ENCODE measurements around the gene MICOS13.

MICOS13 gene

DNA sequence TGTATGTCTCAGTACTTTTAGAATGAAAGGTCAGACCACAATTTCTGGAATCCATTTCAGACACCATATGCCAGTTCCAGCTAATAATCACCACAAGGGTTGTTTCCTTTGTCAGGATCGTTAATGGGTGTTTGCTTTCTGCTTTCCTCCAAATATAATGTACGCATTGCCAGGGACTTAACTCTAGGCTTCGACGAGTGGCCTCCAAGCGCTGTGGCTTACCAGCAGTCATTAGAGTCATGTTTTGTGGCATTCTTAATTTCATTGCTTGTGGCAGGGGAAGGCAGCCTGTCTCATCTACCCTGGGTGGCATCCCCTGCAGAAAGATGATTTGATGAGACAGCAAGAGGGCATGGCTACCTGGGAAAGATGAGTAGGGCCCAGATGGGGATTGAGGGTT, 34.9 kb downstream of the MICOS13 start:
- H3K36me3 ChIP-seq (ENCODE audit: control insufficient read depth, insufficient read depth, low read length) = peaks cover 30% of the 10 kb centered on the region
- no peaks in the 10 kb centered on the region for H3K9me3 ChIP-seq (ENCODE audit: control insufficient read depth, insufficient read depth, low read length)
- H3K4me3 ChIP-seq (ENCODE audit: low read depth, low read length) = no peak overlapping the region
- H3K4me1 ChIP-seq (ENCODE audit: control insufficient read depth, insufficient read depth, low read length) = no peaks in the 10 kb centered on the region
- H3K9ac ChIP-seq (ENCODE audit: low read depth, low read length) = no peak overlapping the region
- H3K27me3 ChIP-seq (ENCODE audit: control insufficient read depth, insufficient read depth, low read length) = no peaks in the 10 kb centered on the region

- Histone ChIP-seq H3K4me3 (ENCODE audit: low read depth, low read length) (no peak overlapping the region), H3K9ac (ENCODE audit: low read depth, low read length) (no peak overlapping the region), H3K36me3 (ENCODE audit: control insufficient read depth, insufficient read depth, low read length) (peaks cover 21% of the 10 kb centered on the region), H3K27me3 (ENCODE audit: control insufficient read depth, insufficient read depth, low read length) (no peaks in the 10 kb centered on the region), H3K9me3 (ENCODE audit: control insufficient read depth, insufficient read depth, low read length) (no peaks in the 10 kb centered on the region), H3K4me1 (ENCODE audit: control insufficient read depth, insufficient read depth, low read length) (no peaks in the 10 kb centered on the region)
Observed at GRCh38 chr19:5644037-5644436, 36.3 kb downstream of the MICOS13 start.

DNA sequence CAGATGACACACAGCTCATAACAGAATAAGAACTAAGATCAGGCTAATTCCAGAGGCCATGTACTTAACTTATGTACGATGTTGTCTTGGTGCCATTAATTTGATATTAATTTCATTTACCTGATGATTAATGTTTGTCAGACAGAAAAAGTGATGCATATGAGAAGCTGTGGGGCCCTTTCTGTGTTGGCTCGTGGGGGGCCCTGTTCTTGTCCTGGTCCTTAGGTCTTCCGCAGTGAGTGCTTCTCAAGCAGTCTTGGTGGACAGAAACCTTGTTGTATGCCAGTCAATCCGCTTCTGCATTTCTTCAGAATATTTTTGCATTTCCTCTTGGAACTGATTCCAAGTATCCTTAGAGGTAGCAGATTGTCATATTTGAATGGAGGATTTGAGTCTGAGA, 37.3 kb downstream of the MICOS13 start:
- Histone ChIP-seq H3K4me1 (ENCODE audit: control insufficient read depth, insufficient read depth, low read length) (no peaks in the 10 kb centered on the region), H3K4me3 (ENCODE audit: low read depth, low read length) (no peak overlapping the region), H3K36me3 (ENCODE audit: control insufficient read depth, insufficient read depth, low read length) (peaks cover 21% of the 10 kb centered on the region), H3K27me3 (ENCODE audit: control insufficient read depth, insufficient read depth, low read length) (no peaks in the 10 kb centered on the region), H3K9ac (ENCODE audit: low read depth, low read length) (no peak overlapping the region), H3K9me3 (ENCODE audit: control insufficient read depth, insufficient read depth, low read length) (no peaks in the 10 kb centered on the region)

- H3K36me3 ChIP-seq (ENCODE audit: control insufficient read depth, insufficient read depth, low read length) = peaks cover 19% of the 10 kb centered on the region
- H3K9ac ChIP-seq (ENCODE audit: low read depth, low read length) = no peak overlapping the region
- no peaks in the 10 kb centered on the region for H3K9me3 ChIP-seq (ENCODE audit: control insufficient read depth, insufficient read depth, low read length)
- H3K4me1 ChIP-seq (ENCODE audit: control insufficient read depth, insufficient read depth, low read length) = no peaks in the 10 kb centered on the region
- no peak overlapping the region for H3K4me3 ChIP-seq (ENCODE audit: low read depth, low read length)
- H3K27me3 ChIP-seq (ENCODE audit: control insufficient read depth, insufficient read depth, low read length) = no peaks in the 10 kb centered on the region
Observed at GRCh38 chr19:5642204-5642603, 38.1 kb downstream of the MICOS13 start.

GRCh38 chr19:5641171-5641570, 39.1 kb downstream of the MICOS13 start:
- H3K4me1 ChIP-seq (ENCODE audit: control insufficient read depth, insufficient read depth, low read length) = no peaks in the 10 kb centered on the region
- H3K9me3 ChIP-seq (ENCODE audit: control insufficient read depth, insufficient read depth, low read length) = no peaks in the 10 kb centered on the region
- H3K36me3 ChIP-seq (ENCODE audit: control insufficient read depth, insufficient read depth, low read length) = peaks cover 11% of the 10 kb centered on the region
- H3K27me3 ChIP-seq (ENCODE audit: control insufficient read depth, insufficient read depth, low read length) = no peaks in the 10 kb centered on the region
- H3K9ac ChIP-seq (ENCODE audit: low read depth, low read length) = no peak overlapping the region
- no peak overlapping the region for H3K4me3 ChIP-seq (ENCODE audit: low read depth, low read length)

DNA sequence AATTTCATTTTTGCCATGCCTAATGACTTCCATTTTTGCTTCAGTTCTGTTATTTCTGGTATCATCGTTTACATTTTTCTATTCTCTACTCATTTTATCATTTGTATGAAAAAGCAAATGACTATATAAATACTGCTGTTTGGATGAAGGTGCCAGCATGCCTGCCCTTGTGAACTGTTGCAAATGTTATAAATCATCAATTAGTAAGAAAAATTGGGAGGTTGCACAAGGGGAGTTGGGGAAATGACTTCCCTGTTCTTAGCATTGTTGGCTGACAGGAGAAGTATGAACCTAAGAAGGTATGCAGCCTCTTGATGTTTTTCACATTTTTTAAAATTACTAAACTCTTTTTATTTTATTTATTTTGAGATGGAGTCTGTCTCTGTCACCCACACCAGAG, 42.3 kb downstream of the MICOS13 start:
- no peaks in the 10 kb centered on the region for H3K9me3 ChIP-seq (ENCODE audit: control insufficient read depth, insufficient read depth, low read length)
- H3K4me3 ChIP-seq (ENCODE audit: low read depth, low read length) = no peak overlapping the region
- H3K27me3 ChIP-seq (ENCODE audit: control insufficient read depth, insufficient read depth, low read length) = no peaks in the 10 kb centered on the region
- no peaks in the 10 kb centered on the region for H3K4me1 ChIP-seq (ENCODE audit: control insufficient read depth, insufficient read depth, low read length)
- H3K36me3 ChIP-seq (ENCODE audit: control insufficient read depth, insufficient read depth, low read length) = no peaks in the 10 kb centered on the region
- H3K9ac ChIP-seq (ENCODE audit: low read depth, low read length) = no peak overlapping the region

GRCh38 chr19:5635427-5635826, 44.9 kb downstream of the MICOS13 start:
- Histone ChIP-seq H3K36me3 (ENCODE audit: control insufficient read depth, insufficient read depth, low read length) (no peaks in the 10 kb centered on the region), H3K9ac (ENCODE audit: low read depth, low read length) (no peak overlapping the region), H3K9me3 (ENCODE audit: control insufficient read depth, insufficient read depth, low read length) (no peaks in the 10 kb centered on the region), H3K4me3 (ENCODE audit: low read depth, low read length) (no peak overlapping the region), H3K4me1 (ENCODE audit: control insufficient read depth, insufficient read depth, low read length) (no peaks in the 10 kb centered on the region), H3K27me3 (ENCODE audit: control insufficient read depth, insufficient read depth, low read length) (no peaks in the 10 kb centered on the region)

DNA sequence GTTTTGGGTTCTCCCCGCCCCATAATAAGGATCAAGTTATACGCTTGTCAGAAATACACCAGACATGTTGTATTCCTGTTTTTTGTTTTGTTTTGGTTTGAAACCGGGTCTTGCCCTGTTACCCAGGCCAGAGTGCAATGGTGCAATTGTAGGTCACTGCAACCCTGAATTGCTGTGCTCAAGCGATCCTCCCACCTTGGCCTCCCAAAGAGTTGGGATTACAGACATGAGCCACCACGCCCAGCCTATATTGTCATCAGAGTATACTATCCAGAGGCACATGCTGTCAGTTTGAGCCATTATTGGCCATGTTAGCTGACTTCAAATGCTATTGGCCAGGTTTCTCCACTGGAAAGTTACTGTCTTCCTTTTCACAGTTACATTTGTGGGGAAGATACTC, 47.7 kb downstream of the MICOS13 start:
- Histone ChIP-seq H3K27me3 (ENCODE audit: control insufficient read depth, insufficient read depth, low read length) (no peaks in the 10 kb centered on the region), H3K9me3 (ENCODE audit: control insufficient read depth, insufficient read depth, low read length) (no peaks in the 10 kb centered on the region), H3K4me3 (ENCODE audit: low read depth, low read length) (no peak overlapping the region), H3K4me1 (ENCODE audit: control insufficient read depth, insufficient read depth, low read length) (no peaks in the 10 kb centered on the region), H3K36me3 (ENCODE audit: control insufficient read depth, insufficient read depth, low read length) (peaks cover 10% of the 10 kb centered on the region), H3K9ac (ENCODE audit: low read depth, low read length) (no peak overlapping the region)

GRCh38 chr19:5632241-5632612, 48.1 kb downstream of the MICOS13 start:
- Histone ChIP-seq H3K4me3 (ENCODE audit: low read depth, low read length) (no peak overlapping the region), H3K36me3 (ENCODE audit: control insufficient read depth, insufficient read depth, low read length) (peaks cover 14% of the 10 kb centered on the region), H3K9ac (ENCODE audit: low read depth, low read length) (no peak overlapping the region), H3K9me3 (ENCODE audit: control insufficient read depth, insufficient read depth, low read length) (no peaks in the 10 kb centered on the region), H3K27me3 (ENCODE audit: control insufficient read depth, insufficient read depth, low read length) (no peaks in the 10 kb centered on the region), H3K4me1 (ENCODE audit: control insufficient read depth, insufficient read depth, low read length) (no peaks in the 10 kb centered on the region)

GRCh38 chr19:5631567-5632240, 48.6 kb downstream of the MICOS13 start:
- no peaks in the 10 kb centered on the region for H3K9me3 ChIP-seq (ENCODE audit: control insufficient read depth, insufficient read depth, low read length)
- H3K36me3 ChIP-seq (ENCODE audit: control insufficient read depth, insufficient read depth, low read length) = peaks cover 20% of the 10 kb centered on the region
- no peaks in the 10 kb centered on the region for H3K4me1 ChIP-seq (ENCODE audit: control insufficient read depth, insufficient read depth, low read length)
- no peak overlapping the region for H3K9ac ChIP-seq (ENCODE audit: low read depth, low read length)
- H3K4me3 ChIP-seq (ENCODE audit: low read depth, low read length) = no peak overlapping the region
- H3K27me3 ChIP-seq (ENCODE audit: control insufficient read depth, insufficient read depth, low read length) = no peaks in the 10 kb centered on the region

- no peak overlapping the region for H3K4me3 ChIP-seq (ENCODE audit: low read depth, low read length)
- H3K4me1 ChIP-seq (ENCODE audit: control insufficient read depth, insufficient read depth, low read length) = peaks cover 7% of the 10 kb centered on the region
- H3K36me3 ChIP-seq (ENCODE audit: control insufficient read depth, insufficient read depth, low read length) = peaks cover 32% of the 10 kb centered on the region
- H3K9me3 ChIP-seq (ENCODE audit: control insufficient read depth, insufficient read depth, low read length) = no peaks in the 10 kb centered on the region
- no peaks in the 10 kb centered on the region for H3K27me3 ChIP-seq (ENCODE audit: control insufficient read depth, insufficient read depth, low read length)
- H3K9ac ChIP-seq (ENCODE audit: low read depth, low read length) = no peak overlapping the region
Observed at GRCh38 chr19:5628919-5629481, 51.3 kb downstream of the MICOS13 start.

- no peaks in the 10 kb centered on the region for H3K27me3 ChIP-seq (ENCODE audit: control insufficient read depth, insufficient read depth, low read length)
- H3K9ac ChIP-seq (ENCODE audit: low read depth, low read length) = no peak overlapping the region
- no peak overlapping the region for H3K4me3 ChIP-seq (ENCODE audit: low read depth, low read length)
- no peaks in the 10 kb centered on the region for H3K9me3 ChIP-seq (ENCODE audit: control insufficient read depth, insufficient read depth, low read length)
- H3K4me1 ChIP-seq (ENCODE audit: control insufficient read depth, insufficient read depth, low read length) = peaks cover 7% of the 10 kb centered on the region
- H3K36me3 ChIP-seq (ENCODE audit: control insufficient read depth, insufficient read depth, low read length) = peaks cover 32% of the 10 kb centered on the region
Observed at GRCh38 chr19:5628461-5628860, 51.9 kb downstream of the MICOS13 start.

Measured in iPS-15b (cell line).